HepG2 (cell line): Measurements from ENCODE around the gene PCSK6. TPM values are rescaled to one million over a fixed set of nuclear protein-coding genes. Genes with fewer than 3 reads are reported as not detected.

ENCODE experiments used
- ATAC-seq: fragments of 200-7000 bp; cut with Tn5 transposase; 3 replicates; pipeline ENCODE4 v1.9.1; 2020; ENCODE audit warnings: mild to moderate bottlenecking, moderate library complexity
- BruUV-seq: library from RNA; stranded (reverse); fragments of 400-500 nt; replicated peaks from 2 replicates; lab custom pipeline; 2021; lab: Mats Ljungman, UMichigan
- CTCF ChIA-PET: fragments of 300-600 bp; formaldehyde crosslinking; extraction: SDS; loops from one replicate; lab custom pipeline; 2021; ENCODE audit warnings: low total read pairs, inconsistent platforms, low intra/inter-chr PET ratio; lab: Yijun Ruan, JAX
- POLR2A ChIA-PET: fragments of 350-600 bp; sonication (Branson Sonifier 250); formaldehyde crosslinking; loops from one replicate; lab custom pipeline; 2020; ENCODE audit warnings: antibody characterized with exemption, inconsistent platforms; lab: Yijun Ruan, JAX
- DNase-seq: peaks from one replicate; pipeline ENCODE4 v3.0.0-alpha.2; 2015; ENCODE audit warnings: low spot score
- FAIRE-seq: peaks from 3 replicates; lab custom pipeline; 2011; peaks lifted over from hg19 to GRCh38; lab: Jason Lieb, UNC
- H2AFZ ChIP-seq: one replicate; pipeline ENCODE4 v1.6.1; 2011; ENCODE audit warnings: low read length, inconsistent platforms
- H3K27ac ChIP-seq: fragments of 300-600 bp; 3 replicates; pipeline ENCODE4 v1.8.0; 2011; ENCODE audit warnings: mixed run types, mild to moderate bottlenecking, mixed read lengths, low read length, inconsistent platforms; ENCODE audit not compliant: insufficient read depth; ENCODE audit errors: extremely low read length
- H3K27me3 ChIP-seq, 2 experiments: fragments of 200-600 bp in 1 of 2; 2 replicates in 1 of 2; 3 replicates in 1 of 2; pipeline versions ENCODE4 v1.6.0 to v1.8.0; 2011; ENCODE audit warnings: low read length in 2 of 2, mild to moderate bottlenecking in 2 of 2, moderate library complexity in 2 of 2, inconsistent platforms in 1 of 2; ENCODE audit not compliant: insufficient read depth in 2 of 2, control insufficient read depth in 1 of 2
- H3K36me3 ChIP-seq, 2 experiments: fragments of 200-600 bp in 1 of 2; replicated peaks in 1 of 2; 2 replicates in 1 of 2; 3 replicates in 1 of 2; pipeline versions ENCODE4 v1.5.1 to v1.8.0; 2011; ENCODE audit warnings: low read length in 2 of 2, inconsistent platforms in 1 of 2; ENCODE audit not compliant: insufficient read depth in 2 of 2, control insufficient read depth in 1 of 2
- H3K4me1 ChIP-seq: 2 replicates; pipeline ENCODE4 v1.5.1; 2012; ENCODE audit warnings: low read length, inconsistent platforms; ENCODE audit not compliant: insufficient read depth
- H3K4me2 ChIP-seq: 2 replicates; pipeline ENCODE4 v1.6.0; 2011; ENCODE audit warnings: low read depth, low read length, inconsistent platforms
- H3K4me3 ChIP-seq, 3 experiments: fragments of 200-600 bp in 1 of 3; sonication (generic), shearing (Covaris generic) in 1 of 3; replicated peaks in 1 of 3; 2 replicates each; pipeline ENCODE4 v1.5.1; 2011 to 2016; ENCODE audit warnings: low read length in 3 of 3, inconsistent platforms in 2 of 3, low read depth in 2 of 3, mild to moderate bottlenecking in 2 of 3, control low read depth in 1 of 3, mixed read lengths in 1 of 3; ENCODE audit not compliant: insufficient read depth in 1 of 3
- H3K79me2 ChIP-seq: one replicate; pipeline ENCODE4 v1.6.1; 2011; ENCODE audit warnings: low read length, inconsistent platforms; ENCODE audit not compliant: insufficient read depth
- H3K9ac ChIP-seq: 2 replicates; pipeline ENCODE4 v1.6.0; 2011; ENCODE audit warnings: mild to moderate bottlenecking, low read depth, low read length, inconsistent platforms; ENCODE audit not compliant: insufficient read depth
- H3K9me3 ChIP-seq: 2 replicates; pipeline ENCODE4 v1.5.1; 2012; ENCODE audit warnings: mild to moderate bottlenecking, low read length
- H4K20me1 ChIP-seq: 2 replicates; pipeline ENCODE4 v1.6.0; 2011; ENCODE audit warnings: inconsistent platforms, mild to moderate bottlenecking, low read length, moderate library complexity; ENCODE audit not compliant: insufficient read depth
- NFIC ChIP-seq: IDR thresholded peaks from 2 replicates; pipeline ENCODE4 v1.6.1; 2012; ENCODE audit warnings: mild to moderate bottlenecking, low read length, inconsistent platforms
- SIX4 ChIP-seq: sonication (generic); formaldehyde crosslinking; IDR thresholded peaks from 2 replicates; pipeline ENCODE4 v1.4.0; 2020; ENCODE audit warnings: missing genetic modification reagents
- ZKSCAN5 ChIP-seq: sonication (generic); formaldehyde crosslinking; IDR thresholded peaks from 2 replicates; pipeline ENCODE4 v1.5.1; 2020; ENCODE audit warnings: mild to moderate bottlenecking, missing genetic modification reagents
- WGBS: methylation state at CpG from one replicate; pipeline ENCODE4 v1.1.6; 2017; ENCODE audit warnings: low lambda C conversion rate; 5-methylcytosine and 5-hydroxymethylcytosine counted together
- in situ Hi-C: cut with HindIII; loops from 2 replicates; pipeline ENCODE4 v1.10.0; 2017; ENCODE audit warnings: low pct_unique_long_range_greater_than_20kb; ENCODE audit not compliant: extremely low pct_ligation_motif_present
- intact Hi-C: fragments of 100-400 bp; cut with micrococcal nuclease; formaldehyde crosslinking; loops from one replicate; pipeline ENCODE4 v1.10.0; 2022; ENCODE audit not compliant: unreplicated experiment
- polyA plus RNA-seq, 8 experiments: library from polyadenylated mRNA; depleted of rRNA in 3 of 8; stranded (reverse) in 7 of 8; unstranded in 1 of 8; fragments of >200 nt; fragmentation: Illumina TruSeq in 4 of 8; extraction: Trizol in 4 of 8; gene quantifications; 2 replicates each; pipeline versions ENCODE4 v1.2.1 to v1.2.3, GENCODE V29; 2011 to 2016; ENCODE audit warnings: low read depth in 4 of 8, missing spikeins in 1 of 8, mixed read lengths in 1 of 8; ENCODE audit not compliant: insufficient read depth in 1 of 8
- total RNA-seq, 5 experiments: library from RNA; depleted of rRNA; stranded (reverse); fragments of >200 nt; fragmentation: Illumina TruSeq; extraction: Trizol; gene quantifications; 2 replicates each; pipeline ENCODE4 v1.2.3, GENCODE V29; 2016; ENCODE audit warnings: low read depth in 1 of 5

PCSK6 gene
- total and polyA plus RNA-seq, 2 of the 13 experiments (the other 11 are each of a cell fraction or from before 2014, with no cell fraction given) = 56.5 to 155 TPM

DNA sequence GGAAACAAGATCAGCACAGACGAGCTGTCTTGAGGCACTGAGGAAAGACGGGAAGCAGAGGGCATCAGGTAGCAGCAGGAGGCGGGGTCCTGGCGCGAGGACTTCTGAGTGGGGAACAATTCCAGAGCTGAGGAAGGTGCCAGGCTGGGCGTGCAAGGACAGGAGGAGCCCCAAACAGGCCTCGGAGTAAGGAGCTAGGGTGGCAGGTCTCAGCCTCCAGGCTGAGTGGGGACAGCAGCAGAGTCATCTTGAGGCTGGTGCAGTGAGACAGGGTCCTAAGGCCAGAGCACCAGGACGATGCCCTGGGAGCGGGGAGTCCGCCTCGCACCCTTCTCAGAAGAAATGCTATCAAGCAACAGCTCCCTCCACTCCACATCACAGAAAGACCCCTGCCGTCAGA lies 78.4 kb downstream of the PCSK6 start:
- Histone ChIP-seq H3K4me3 (no peak overlapping the region), H3K9ac (no peak overlapping the region), H3K4me2 (no peak overlapping the region), H3K27ac (no peak overlapping the region), H3K36me3 (peaks cover 30 to 56% of the 10 kb centered on the region in 2 experiments), H4K20me1 (no peaks in the 10 kb centered on the region), H3K27me3 (no peaks in the 10 kb centered on the region), H3K4me1 (no peaks in the 10 kb centered on the region), H3K79me2 (no peaks in the 10 kb centered on the region), H3K9me3 (no peaks in the 10 kb centered on the region), H2AFZ (no peak overlapping the region)
- TF ChIP-seq NFIC = no peak
- TF ChIP-seq SIX4 (CRISPR knock-in tag) = no peak
- CTCF ChIA-PET = no interaction called here
- in situ Hi-C loops = no loop called here
- DNase-seq (no peak), ATAC-seq (no peak), FAIRE-seq (no peak)
- POLR2A ChIA-PET = no interaction called here
- intact Hi-C loops = no loop called here
- 86% methylated on average over 12 of the region's 12 CpGs for WGBS
- no TSS peak for BruUV-seq

DNA sequence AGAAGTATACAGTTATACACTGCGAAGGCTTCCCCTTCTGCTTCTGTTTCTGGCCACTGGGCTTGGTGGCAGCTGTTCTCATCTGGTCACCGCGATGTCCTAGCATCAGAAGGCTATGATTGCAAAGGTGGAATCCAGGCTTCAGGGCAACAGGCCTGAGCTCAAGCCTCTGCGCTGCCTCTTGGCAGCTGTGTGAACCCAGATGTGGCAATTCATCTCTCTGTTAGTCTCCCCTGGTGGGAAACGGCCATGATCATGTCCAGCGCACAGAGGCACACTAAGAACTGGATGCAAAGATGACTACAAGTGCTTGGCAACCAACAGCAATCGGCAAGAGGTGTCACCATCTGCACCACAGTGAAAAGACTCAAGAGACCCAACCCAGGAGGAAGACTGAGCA lies 78.9 kb downstream of the PCSK6 start:
- DNase-seq (no peak), ATAC-seq (no peak), FAIRE-seq (no peak)
- no peaks in the 10 kb centered on the region for H3K79me2 ChIP-seq
- no peaks in the 10 kb centered on the region for H3K27me3 ChIP-seq
- no peak overlapping the region for H2AFZ ChIP-seq
- peaks cover 30 to 56% of the 10 kb centered on the region in 2 experiments for H3K36me3 ChIP-seq
- intact Hi-C loops (no loop called here), in situ Hi-C loops (no loop called here)
- H3K4me1 ChIP-seq = no peaks in the 10 kb centered on the region
- H3K27ac ChIP-seq = no peak overlapping the region
- BruUV-seq = no TSS peak
- H3K9ac ChIP-seq = no peak overlapping the region
- no peaks in the 10 kb centered on the region for H4K20me1 ChIP-seq
- POLR2A ChIA-PET = no interaction called here
- 98% methylated on average over 5 of the region's 7 CpGs for WGBS
- H3K4me3 ChIP-seq = no peak overlapping the region
- no peak overlapping the region for H3K4me2 ChIP-seq
- CTCF ChIA-PET = no interaction called here
- no peak for TF ChIP-seq ZKSCAN5
- H3K9me3 ChIP-seq = no peaks in the 10 kb centered on the region
